SHP77 treated with DMSO at 0.1 percent for 48 hours (cell line): Measurements from ENCODE around the gene SUOX.
"Not testable (repeated sequence)": the region's sequence is repeated elsewhere in the genome, so short reads cannot be mapped to it uniquely, and the experiment has no call there.

Experiments used
- DNase-seq: peaks from one replicate; lab custom pipeline; 2025; lab: John Stamatoyannopoulos, UW

SUOX gene

DNA sequence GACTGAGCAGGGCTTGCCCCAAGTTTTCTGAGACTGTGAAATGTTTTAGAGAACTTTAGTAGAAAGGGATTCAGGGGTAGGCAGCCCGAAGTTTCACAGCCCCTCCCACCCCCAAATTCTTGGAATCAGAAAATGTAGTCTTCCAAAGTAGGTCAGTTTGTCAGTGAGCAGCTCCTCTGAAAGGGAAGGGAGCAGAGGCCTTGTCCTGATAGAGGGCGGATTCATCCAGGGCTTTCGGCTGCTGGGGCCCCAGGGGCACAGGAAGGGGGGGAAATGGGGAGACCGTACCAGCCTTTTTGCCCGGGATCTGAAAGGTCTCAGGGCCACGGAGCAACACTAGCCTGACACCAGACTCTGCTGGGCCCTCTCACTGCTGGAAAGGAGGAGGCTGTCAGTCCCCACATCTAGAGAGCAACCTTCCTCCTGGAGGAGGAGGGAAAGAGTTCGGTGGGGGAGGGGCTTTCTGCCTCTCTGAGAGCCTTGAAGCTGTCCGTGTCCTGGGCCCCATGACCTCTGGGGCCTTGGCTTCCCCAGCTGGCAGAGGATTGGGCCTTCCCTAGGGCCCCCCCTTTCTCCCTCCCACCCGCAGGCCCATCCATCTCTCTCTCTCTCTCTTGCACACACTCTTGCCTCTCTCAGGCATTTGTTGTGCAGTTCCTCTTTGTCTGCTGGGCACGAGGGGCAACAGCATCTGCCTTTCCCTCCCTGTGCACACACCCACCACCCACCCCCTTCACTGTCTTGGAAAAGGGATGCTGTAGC, 23.5 kb downstream of the SUOX start, which contains the start of gene IKZF4:
IKZF4 (plus strand) TSS at position 621 of the 762 bp plus-strand sequence. CDS start 451 bp downstream, outside the sequence.
- DNase-seq = no peak

DNA sequence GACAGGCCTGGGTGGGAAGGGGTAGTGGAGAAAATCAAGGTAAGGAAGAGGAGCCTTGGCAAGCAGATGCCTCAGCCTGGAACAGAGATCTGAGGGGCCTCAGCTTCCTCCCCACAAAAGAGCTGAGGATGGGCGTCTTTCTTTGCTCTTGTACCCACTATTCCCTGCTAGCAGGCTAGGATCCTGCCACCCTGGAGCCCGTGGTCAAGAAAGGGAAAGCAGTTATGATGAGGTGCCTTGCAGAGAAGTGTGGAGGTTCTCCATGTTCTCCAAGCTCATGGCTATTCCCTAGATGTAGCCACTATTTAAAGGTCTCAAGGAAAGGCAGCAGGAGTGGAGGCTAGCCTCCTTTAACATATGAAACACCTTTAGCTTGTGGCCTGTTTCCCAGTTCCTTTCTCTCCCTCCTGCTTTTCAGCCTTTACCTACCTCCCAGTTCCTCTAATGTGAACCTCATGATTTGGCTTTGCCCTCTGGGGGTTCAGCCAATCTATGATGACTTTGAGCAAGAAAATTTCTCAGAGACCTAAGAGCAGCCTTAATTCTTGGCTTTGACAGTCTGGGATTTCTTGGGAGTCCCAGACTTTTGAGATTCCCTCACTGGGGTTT, 24.9 kb downstream of the SUOX start:
- DNase-seq = no peak

DNA sequence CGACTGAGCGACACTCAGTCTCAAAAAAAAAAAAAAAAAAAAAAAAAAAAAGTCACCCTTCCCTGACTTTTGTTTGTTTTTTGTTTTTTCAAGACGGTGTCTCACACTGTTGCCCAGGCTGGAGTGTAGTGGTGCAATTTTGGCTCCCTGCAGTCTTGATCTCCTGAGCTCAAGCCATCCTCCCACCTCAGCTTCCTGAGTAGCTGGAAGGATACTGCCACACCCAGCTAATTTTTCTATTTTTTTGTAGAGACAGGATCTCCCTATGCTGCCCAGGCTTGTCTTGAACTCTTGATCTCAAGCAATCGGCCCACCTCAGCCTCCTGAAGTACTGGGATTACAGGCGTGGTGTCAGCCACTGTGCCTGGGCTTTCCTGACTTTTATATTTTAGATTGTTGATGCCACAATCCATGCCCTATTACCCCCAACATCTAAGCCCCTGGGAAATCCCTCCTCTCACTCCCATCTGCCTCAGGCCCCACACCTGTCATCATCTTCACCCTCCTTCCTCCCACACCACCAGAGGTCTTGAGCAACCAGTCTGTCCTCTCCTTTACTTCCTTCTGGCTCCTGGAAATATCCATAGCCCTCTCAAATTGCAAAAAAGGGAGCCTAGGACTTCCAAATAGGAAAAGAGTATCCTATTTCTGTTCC, 31.6 kb downstream of the SUOX start:
- DNase-seq = no peak

DNA sequence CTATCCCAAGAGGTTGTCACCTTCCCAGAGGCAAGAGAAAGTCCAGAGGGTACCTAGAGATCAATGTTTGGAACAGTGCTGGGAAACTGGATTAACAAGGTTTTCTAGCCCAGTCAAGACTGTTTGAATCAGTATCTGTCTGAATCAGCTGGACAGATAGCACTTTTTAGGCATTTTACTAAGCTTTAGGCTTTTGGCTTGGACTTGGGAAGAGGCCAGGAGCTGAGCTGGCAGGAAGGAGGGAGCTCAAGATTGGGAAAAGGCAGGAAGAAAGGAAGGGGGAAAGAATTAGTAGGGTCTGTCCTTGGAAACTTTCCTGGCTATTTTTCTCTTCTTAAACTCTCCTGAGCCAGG, 32.1 kb downstream of the SUOX start:
- DNase-seq = no peak

DNA sequence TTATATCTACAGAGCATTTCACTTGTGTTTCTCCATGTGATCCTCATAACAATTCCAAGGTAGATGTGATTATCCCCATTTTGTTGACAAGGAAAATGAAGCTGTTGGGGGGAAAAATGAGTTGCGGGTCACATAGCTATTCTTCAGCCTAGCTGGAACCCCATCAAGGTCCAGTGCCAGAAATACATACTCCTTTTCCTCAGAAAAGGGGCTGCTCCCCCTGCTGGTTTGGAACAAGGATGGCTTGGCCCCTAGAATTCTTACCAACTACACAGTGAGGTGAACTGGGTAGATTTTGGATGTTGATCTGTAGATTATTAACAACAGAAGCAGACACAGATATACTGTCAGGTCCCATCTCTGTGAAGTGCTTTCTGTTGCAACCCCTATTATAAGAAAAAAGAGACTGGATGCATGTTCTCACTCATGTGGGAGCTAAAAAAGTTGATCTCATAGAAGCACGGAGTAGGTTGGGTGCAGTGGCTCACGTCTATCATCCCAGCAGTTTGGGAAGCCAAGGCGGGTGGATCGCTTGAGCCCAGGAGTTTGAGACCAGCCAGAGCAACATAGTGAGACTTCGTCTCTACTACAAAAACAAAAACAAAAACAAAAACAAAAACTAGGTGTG, 32.7 kb downstream of the SUOX start:
- DNase-seq = no peak

DNA sequence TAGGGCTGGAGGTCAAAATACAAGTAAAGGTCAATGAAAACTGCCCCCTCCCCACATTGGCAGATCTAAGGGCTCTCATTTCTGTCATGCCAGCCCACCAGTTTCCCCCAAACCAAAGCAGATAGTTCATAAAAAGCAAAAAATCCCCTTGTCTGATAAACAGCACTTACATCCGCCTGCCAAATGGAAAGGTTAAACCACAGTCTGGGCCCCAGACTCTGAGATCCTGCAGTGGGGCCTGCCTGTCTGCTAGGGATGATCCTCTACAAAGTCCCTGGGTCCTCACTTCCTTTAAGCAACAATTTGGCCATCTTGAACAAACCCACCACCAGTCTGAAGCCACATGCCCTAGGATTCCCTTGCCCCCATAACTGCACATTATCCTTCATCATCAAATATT, 34.9 kb downstream of the SUOX start:
- no peak for DNase-seq

DNA sequence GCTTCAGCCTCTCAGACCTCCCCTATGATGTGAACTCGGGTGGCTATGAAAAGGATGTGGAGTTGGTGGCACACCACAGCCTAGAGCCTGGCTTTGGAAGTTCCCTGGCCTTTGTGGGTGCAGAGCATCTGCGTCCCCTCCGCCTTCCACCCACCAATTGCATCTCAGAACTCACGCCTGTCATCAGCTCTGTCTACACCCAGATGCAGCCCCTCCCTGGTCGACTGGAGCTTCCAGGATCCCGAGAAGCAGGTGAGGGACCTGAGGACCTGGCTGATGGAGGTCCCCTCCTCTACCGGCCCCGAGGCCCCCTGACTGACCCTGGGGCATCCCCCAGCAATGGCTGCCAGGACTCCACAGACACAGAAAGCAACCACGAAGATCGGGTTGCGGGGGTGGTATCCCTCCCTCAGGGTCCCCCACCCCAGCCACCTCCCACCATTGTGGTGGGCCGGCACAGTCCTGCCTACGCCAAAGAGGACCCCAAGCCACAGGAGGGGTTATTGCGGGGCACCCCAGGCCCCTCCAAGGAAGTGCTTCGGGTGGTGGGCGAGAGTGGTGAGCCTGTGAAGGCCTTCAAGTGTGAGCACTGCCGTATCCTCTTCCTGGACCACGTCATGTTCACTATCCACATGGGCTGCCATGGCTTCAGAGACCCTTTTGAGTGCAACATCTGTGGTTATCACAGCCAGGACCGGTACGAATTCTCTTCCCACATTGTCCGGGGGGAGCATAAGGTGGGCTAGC, 37.7 kb downstream of the SUOX start:
- no peak for DNase-seq

DNA sequence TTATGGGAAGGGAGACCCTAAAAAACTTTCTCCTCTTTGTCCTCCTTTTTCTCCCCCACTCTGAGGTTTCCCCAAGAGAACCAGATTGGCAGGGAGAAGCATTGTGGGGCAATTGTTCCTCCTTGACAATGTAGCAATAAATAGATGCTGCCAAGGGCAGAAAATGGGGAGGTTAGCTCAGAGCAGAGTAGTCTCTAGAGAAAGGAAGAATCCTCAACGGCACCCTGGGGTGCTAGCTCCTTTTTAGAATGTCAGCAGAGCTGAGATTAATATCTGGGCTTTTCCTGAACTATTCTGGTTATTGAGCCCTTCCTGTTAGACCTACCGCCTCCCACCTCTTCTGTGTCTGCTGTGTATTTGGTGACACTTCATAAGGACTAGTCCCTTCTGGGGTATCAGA, 40.1 kb downstream of the SUOX start:
- DNase-seq = no peak

DNA sequence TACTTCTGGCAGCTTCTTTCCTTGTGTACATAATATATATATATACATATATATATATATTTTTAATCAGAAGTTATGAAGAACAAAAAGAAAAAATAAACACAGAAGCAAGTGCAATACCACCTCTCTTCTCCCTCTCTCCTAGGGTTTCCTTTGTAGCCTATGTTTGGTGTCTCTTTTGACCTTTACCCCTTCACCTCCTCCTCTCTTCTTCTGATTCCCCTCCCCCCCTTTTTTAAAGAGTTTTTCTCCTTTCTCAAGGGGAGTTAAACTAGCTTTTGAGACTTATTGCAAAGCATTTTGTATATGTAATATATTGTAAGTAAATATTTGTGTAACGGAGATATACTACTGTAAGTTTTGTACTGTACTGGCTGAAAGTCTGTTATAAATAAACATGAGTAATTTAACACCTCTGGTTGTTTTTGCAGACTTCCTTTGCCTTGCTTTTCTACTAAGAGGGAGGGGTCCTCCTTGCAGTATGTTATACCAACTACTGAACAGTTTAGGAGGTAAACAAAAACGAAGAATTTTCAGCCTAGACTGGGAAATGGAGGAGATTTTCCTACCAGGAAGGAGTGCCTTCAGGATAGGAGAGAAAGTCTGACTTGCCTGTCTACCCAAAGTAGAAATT, 41.1 kb downstream of the SUOX start:
- no peak for DNase-seq

DNA sequence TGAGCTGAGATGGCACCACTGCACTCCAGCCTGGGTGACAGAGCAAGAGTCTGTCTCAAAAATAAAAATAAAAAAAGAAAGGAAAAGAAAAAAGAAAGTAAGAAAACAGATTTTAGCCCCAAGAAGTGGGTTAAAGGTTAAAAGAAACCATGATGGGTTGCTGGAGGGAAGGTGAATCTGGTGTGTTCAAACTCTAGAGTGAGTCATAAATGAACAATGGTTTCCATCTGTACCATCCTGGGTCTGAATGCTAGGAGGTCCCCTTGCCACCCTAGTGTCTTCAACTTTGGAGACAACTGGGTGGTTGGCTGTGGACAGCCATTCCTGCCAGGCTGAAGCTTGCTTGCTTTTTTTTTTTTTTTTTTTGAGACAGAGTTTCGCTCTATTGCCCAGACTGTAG, 43.1 kb downstream of the SUOX start:
- no peak for DNase-seq

DNA sequence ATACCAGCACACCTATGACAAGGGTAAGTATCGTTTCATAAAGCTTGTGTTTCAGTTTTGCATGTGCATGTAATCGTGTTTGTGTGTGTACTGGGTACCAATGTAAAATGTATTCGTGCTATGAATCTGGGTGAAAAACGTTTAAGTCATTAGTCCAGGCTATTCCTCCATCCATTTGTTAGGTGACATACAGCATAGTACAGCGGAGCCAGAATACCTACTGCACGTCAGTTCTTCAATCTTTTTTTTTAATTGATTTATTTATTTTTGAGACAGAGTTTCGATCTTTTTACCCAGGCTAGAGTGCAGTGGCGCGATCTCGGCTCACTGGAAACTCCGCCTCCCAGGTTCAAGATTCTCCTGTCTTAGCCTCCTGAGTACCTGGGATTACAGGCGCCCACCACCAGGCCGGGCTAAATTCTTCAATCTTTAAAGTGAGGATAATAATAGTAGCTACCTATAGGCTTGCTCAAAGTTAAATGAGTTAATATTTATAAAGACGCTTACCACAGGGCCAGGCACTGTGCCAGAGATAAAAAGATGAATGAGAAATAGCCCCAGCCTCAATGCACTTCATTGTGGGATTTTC, 44.0 kb downstream of the SUOX start:
- no peak for DNase-seq

DNA sequence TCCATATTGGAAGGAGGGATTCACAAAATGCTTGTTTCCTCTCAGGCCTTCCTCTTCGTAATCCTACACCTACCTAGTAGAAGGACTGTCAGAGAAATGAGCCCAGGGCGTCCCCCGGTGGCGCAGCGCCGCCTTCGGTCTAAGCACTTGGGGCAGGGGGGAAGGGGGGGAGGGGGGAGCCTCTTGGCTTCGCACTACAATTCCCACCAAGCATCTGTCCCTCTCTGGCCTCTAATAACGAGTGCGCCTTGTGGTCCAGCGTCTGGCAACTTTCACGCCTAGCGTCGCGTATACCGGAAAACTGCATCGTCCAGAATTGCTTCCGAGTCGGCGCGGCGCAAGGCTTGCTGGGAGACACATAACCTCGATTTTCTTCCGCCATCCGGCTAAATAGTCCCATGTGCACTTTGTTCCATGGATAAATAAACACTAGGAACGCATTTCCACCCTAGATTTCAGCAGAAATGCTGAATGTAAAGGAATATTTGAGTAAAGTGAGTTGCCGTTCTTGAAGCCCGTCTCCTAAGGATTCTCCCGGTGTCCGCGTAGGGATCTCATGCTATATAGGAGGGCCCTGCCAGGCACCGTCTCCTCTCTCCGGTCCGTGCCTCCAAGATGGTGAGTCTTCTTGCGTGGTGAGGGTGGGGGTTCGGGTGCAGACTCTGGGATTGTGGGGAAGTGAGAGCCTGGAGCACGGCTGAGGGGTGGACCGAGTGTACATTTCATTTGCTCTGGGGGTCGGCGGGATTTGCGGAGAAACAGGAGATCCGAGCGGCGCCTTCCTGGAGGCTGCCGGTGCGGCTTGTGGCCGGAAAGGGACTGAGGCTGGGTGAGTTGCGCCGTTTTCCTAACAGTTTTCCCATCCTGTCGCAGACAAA, 44.7 kb downstream of the SUOX start, which contains the start of gene RPS26:
RPS26 (plus strand) TSS at position 367 of the 878 bp plus-strand sequence; CDS start at position 616, 249 bp downstream.
- DNase-seq = peak; percentile 99

DNA sequence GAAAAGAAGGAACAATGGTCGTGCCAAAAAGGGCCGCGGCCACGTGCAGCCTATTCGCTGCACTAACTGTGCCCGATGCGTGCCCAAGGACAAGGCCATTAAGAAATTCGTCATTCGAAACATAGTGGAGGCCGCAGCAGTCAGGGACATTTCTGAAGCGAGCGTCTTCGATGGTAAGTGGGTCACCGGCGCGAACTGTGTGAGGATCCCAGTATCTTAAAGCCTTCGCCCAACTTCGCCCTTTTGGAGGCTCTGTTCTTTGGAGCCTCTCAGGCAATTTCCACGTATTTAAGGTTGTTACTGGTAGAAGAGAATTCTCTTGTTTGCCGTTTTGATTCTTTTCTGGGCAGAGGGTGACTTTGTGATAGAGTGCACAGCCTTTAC, 45.3 kb downstream of the SUOX start:
- DNase-seq = not testable (repeated sequence)

DNA sequence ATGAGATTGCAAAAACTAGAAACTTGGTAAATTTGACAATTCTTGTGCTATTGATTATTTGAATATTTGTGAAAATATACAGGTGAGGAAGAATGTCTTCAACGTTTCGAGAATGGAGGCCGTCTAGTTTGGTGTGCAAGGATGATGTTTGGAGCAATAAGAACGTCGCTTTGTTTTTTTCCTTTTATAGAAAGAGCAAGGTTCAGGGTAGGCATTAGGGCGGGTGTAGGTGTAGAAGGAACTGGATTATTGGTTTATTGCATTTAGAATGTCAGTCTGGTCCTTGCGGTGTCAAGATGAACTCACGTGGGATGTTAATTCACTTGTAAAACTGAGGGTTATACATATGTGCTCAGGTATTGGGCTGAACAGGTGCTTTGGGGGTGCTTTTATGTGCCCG, 45.8 kb downstream of the SUOX start:
- no peak for DNase-seq

DNA sequence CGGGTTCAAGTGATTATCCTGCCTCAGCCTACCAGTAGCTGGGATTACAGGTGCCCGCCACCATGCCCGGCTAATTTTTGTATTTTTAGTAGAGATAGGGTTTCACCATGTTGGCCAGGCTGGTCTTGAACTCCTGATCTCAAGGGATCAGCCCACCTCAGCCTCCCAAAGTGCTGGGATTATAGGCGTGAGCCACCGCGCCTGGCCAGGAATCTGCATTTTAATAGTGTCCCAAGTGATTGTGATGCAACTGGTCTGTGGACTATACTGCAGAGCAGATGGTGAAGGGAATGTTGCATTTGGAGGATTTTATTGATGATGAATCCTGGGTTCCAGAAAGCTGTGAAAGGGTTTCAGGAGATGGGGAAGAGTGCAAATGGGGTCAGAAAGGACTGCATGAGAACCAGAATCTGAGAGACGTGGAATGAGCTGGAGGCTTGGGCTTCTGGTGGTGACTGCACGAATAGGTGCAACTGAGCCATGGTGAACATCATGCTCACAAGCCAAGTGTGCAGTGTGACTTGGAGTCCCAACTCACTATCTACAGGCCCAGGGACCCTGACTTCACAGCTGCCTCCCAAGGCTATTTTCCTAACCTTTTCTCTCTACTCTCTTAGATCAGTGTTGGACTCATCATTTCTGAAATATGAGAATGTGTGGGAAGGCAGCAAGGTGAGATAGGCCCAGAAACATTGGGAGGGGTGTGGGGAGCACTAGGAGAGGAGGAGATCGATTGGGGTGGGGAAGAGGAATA, 49.1 kb downstream of the SUOX start:
- DNase-seq = no peak

DNA sequence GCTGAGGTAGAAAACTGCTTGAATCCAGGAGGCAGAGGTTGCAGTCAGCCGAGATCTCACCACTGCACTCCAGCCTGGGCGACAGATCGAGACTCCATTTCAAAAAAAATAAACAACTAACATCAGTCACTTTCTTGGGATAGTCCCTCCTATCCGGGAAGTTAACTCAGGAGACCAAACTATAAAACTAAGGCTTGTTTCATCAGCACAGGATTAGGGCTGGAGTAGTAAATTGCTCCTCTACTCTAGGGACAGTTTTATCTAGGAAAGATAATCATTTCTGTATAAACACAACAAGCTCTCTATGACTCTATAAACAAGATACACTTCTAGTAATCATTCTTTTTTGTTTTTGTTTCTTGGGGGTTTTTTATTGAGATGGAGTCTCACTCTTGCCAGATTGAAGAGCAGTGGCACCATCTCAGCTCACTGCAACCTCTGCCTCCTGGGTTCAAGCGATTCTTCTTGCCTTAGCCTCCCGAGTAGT, 56.4 kb downstream of the SUOX start:
- no peak for DNase-seq
